HepG2 (cell line): Measurements from ENCODE around the gene S100P. TPM values are rescaled to one million over a fixed set of nuclear protein-coding genes. Genes with fewer than 3 reads are reported as not detected.

Experiments
- NFKBIZ ChIP-seq: IDR thresholded peaks from 2 replicates; pipeline ENCODE4 v1.6.1; 2018; ENCODE audit warnings: missing genetic modification reagents, missing compliant biosample characterization
- PRDM15 ChIP-seq: sonication (generic); formaldehyde crosslinking; IDR thresholded peaks from 2 replicates; pipeline ENCODE4 v1.4.0; 2020; ENCODE audit warnings: missing genetic modification reagents
- ZBTB25 ChIP-seq: IDR thresholded peaks from 2 replicates; pipeline ENCODE4 v1.6.1; 2018; ENCODE audit warnings: missing genetic modification reagents
- ZNF280B ChIP-seq: sonication (generic); formaldehyde crosslinking; IDR thresholded peaks from 2 replicates; pipeline ENCODE4 v1.5.0; 2020; ENCODE audit warnings: missing genetic modification reagents, mild to moderate bottlenecking, borderline replicate concordance
- ZNF839 ChIP-seq: sonication (generic); formaldehyde crosslinking; IDR thresholded peaks from 2 replicates; pipeline ENCODE4 v1.4.0; 2020; ENCODE audit warnings: missing genetic modification reagents, mild to moderate bottlenecking, borderline replicate concordance
- polyA plus RNA-seq, 8 experiments: library from polyadenylated mRNA; depleted of rRNA in 3 of 8; stranded (reverse) in 7 of 8; unstranded in 1 of 8; fragments of >200 nt; fragmentation: Illumina TruSeq in 4 of 8; extraction: Trizol in 4 of 8; gene quantifications; 2 replicates each; pipeline versions ENCODE4 v1.2.1 to v1.2.3, GENCODE V29; 2011 to 2016; ENCODE audit warnings: low read depth in 4 of 8, missing spikeins in 1 of 8, mixed read lengths in 1 of 8; ENCODE audit not compliant: insufficient read depth in 1 of 8
- total RNA-seq, 5 experiments: library from RNA; depleted of rRNA; stranded (reverse); fragments of >200 nt; fragmentation: Illumina TruSeq; extraction: Trizol; gene quantifications; 2 replicates each; pipeline ENCODE4 v1.2.3, GENCODE V29; 2016; ENCODE audit warnings: low read depth in 1 of 5

The S100P gene
- total and polyA plus RNA-seq, 2 of the 13 experiments (the other 11 are each of a cell fraction or from before 2014, with no cell fraction given) = 278 to 1,649 TPM

GRCh38 chr4:6716958-6717655 is 23.4 kb downstream of the S100P start (continued):
- TF ChIP-seq ZNF280B (CRISPR knock-in tag) (no peak), PRDM15 (CRISPR knock-in tag) (no peak), NFKBIZ (CRISPR knock-in tag) (no peak), ZNF839 (CRISPR knock-in tag) (no peak), ZBTB25 (no peak)
